Mesenchymal stem cell (in vitro differentiated cells and primary cell): ENCODE data around the gene JPH3.

Experiments used
- DNase-seq: peaks from one replicate; pipeline ENCODE4 v3.0.0-alpha.2; 2013
- H2AFZ ChIP-seq: one replicate; pipeline ENCODE4 v1.6.1; 2013; ENCODE audit warnings: low read depth, mild to moderate bottlenecking, control low read depth, inconsistent platforms, low read length, moderate library complexity
- H2AK5ac ChIP-seq: 2 replicates; pipeline ENCODE4 v1.6.1; 2013; ENCODE audit warnings: low read length, moderate library complexity, mild to moderate bottlenecking, inconsistent platforms; ENCODE audit not compliant: severe bottlenecking
- H2BK120ac ChIP-seq: one replicate; pipeline ENCODE4 v1.6.1; 2013; ENCODE audit warnings: low read depth, mild to moderate bottlenecking, inconsistent platforms, low read length, moderate library complexity
- H2BK12ac ChIP-seq, 2 experiments: one replicate each; pipeline ENCODE4 v1.6.1; 2013; ENCODE audit warnings: inconsistent platforms in 2 of 2, low read length in 2 of 2, mild to moderate bottlenecking in 2 of 2, moderate library complexity in 2 of 2, control low read depth in 1 of 2
- H2BK15ac ChIP-seq: one replicate; pipeline ENCODE4 v1.6.1; 2013; ENCODE audit warnings: mild to moderate bottlenecking, low read depth, inconsistent platforms; ENCODE audit not compliant: poor library complexity, severe bottlenecking
- H2BK5ac ChIP-seq: 2 replicates; pipeline ENCODE4 v1.6.1; 2013; ENCODE audit warnings: low read depth, mild to moderate bottlenecking, low read length, control low read depth, inconsistent platforms; ENCODE audit not compliant: poor library complexity, severe bottlenecking
- H3K14ac ChIP-seq, 2 experiments: one replicate each; pipeline ENCODE4 v1.6.1; 2013; ENCODE audit warnings: inconsistent platforms in 2 of 2, low read length in 2 of 2, control low read depth in 1 of 2, mild to moderate bottlenecking in 1 of 2, moderate library complexity in 1 of 2
- H3K18ac ChIP-seq, 2 experiments: one replicate each; pipeline ENCODE4 v1.6.1; 2013; ENCODE audit warnings: inconsistent platforms in 2 of 2, low read length in 2 of 2, control low read depth in 1 of 2, low read depth in 1 of 2, mild to moderate bottlenecking in 1 of 2
- H3K23ac ChIP-seq, 2 experiments: one replicate each; pipeline ENCODE4 v1.6.1; 2013; ENCODE audit warnings: inconsistent platforms in 2 of 2, low read length in 2 of 2, mild to moderate bottlenecking in 2 of 2, moderate library complexity in 2 of 2, control low read depth in 1 of 2
- H3K27ac ChIP-seq: 2 replicates; pipeline ENCODE4 v1.5.1; 2013; ENCODE audit warnings: mild to moderate bottlenecking, moderate library complexity, low read length, control low read depth, inconsistent platforms; ENCODE audit not compliant: poor library complexity, severe bottlenecking
- H3K27me3 ChIP-seq, 2 experiments: 2 replicates each; pipeline versions ENCODE4 v1.6.1 to v1.7.0; 2013; ENCODE audit warnings: low read length in 2 of 2, mild to moderate bottlenecking in 2 of 2, moderate library complexity in 2 of 2, control low read depth in 1 of 2, inconsistent platforms in 1 of 2; ENCODE audit not compliant: control insufficient read depth in 1 of 2, insufficient read depth in 1 of 2
- H3K36me3 ChIP-seq, 2 experiments: 2 replicates each; pipeline versions ENCODE4 v1.6.1 to v1.7.0; 2013; ENCODE audit warnings: low read length in 2 of 2, control low read depth in 1 of 2, inconsistent platforms in 1 of 2, low read depth in 1 of 2, mild to moderate bottlenecking in 1 of 2; ENCODE audit not compliant: insufficient read depth in 2 of 2, control insufficient read depth in 1 of 2
- H3K4ac ChIP-seq, 2 experiments: one replicate each; pipeline ENCODE4 v1.6.1; 2013; ENCODE audit warnings: inconsistent platforms in 2 of 2, low read length in 2 of 2, mild to moderate bottlenecking in 2 of 2, moderate library complexity in 2 of 2, control low read depth in 1 of 2, low read depth in 1 of 2
- H3K4me1 ChIP-seq: 2 replicates; pipeline ENCODE4 v1.6.1; 2013; ENCODE audit warnings: low read depth, low read length, control low read depth; ENCODE audit not compliant: control insufficient read depth, insufficient read depth
- H3K4me2 ChIP-seq: 2 replicates; pipeline ENCODE4 v1.6.1; 2013; ENCODE audit warnings: low read length, mild to moderate bottlenecking, inconsistent platforms; ENCODE audit not compliant: poor library complexity, severe bottlenecking
- H3K4me3 ChIP-seq, 2 experiments: 2 replicates each; pipeline versions ENCODE4 v1.5.1 to v1.7.0; 2013; ENCODE audit warnings: low read length in 2 of 2, mild to moderate bottlenecking in 2 of 2, control low read depth in 1 of 2, low read depth in 1 of 2; ENCODE audit not compliant: insufficient read depth in 1 of 2
- H3K79me1 ChIP-seq: replicated peaks from 2 replicates; pipeline ENCODE4 v1.6.1; 2013; ENCODE audit warnings: mild to moderate bottlenecking, control low read depth, low read length, inconsistent platforms; ENCODE audit not compliant: poor library complexity, severe bottlenecking
- H3K9ac ChIP-seq: 2 replicates; pipeline ENCODE4 v1.7.0; 2013; ENCODE audit warnings: mild to moderate bottlenecking, low read length, moderate library complexity
- H3K9me3 ChIP-seq: 2 replicates; pipeline ENCODE4 v1.7.0; 2013; ENCODE audit warnings: mild to moderate bottlenecking, low read length; ENCODE audit not compliant: control insufficient read depth
- H4K8ac ChIP-seq: one replicate; pipeline ENCODE4 v1.6.1; 2013; ENCODE audit warnings: inconsistent platforms, mild to moderate bottlenecking, low read length, moderate library complexity
- H4K91ac ChIP-seq: one replicate; pipeline ENCODE4 v1.6.1; 2013; ENCODE audit warnings: mild to moderate bottlenecking, low read length, inconsistent platforms
- WGBS: methylation state at CpG from one replicate; pipeline ENCODE4 v1.1.7; 2013; ENCODE audit warnings: mixed read lengths; 5-methylcytosine and 5-hydroxymethylcytosine counted together

The JPH3 gene

DNA sequence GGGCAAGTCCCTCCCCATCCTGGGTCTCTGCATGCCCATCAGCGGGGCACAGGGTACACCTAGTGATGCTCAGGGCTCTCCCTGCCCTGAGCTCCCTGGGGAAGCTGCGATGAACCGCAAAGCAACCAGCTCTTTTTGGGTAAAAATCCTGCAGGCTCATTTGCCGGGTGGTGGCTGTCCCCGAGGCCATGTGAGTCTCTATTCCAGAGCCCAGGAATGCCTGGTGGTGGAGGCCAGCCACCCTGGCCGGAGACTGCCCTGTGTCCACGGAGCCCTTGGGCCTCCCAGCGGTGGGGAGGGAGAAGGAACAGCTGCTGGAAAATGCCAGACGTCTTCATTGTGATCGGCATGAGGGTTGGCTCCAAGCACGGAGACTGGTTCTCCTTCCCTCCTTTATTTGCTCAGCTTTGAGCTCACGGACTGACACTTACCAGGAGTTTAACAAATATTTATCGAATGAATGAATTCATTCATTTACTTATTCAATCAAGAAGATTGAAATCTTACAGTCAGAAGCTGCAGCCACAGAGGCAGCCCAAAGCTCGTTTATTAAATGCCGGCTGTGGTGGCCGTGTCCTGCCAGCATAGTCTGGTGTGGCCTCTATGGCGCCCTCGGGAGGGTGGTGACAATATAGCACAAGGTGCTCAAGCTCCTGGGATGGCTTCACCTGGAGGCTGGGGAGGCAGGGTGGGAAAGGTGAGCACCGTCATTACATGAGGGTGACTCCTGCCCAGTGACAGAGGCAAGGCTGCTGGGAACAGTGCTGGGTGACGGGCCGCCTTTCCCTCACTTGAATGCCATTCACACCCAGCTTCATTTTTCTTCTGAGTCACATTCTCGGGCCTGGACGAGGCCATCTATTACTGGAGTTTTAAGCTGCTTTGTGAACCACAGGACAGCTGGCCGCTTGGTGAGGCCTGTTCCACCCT is 31.1 kb upstream of the JPH3 start:
- peaks cover 7% of the 10 kb centered on the region for H3K4me1 ChIP-seq
- peak overlapping the region in 1 of 2 experiments; percentile 28 for H3K18ac ChIP-seq
- peak overlapping the region; percentile 38 for H4K8ac ChIP-seq
- peaks cover 10 to 13% of the 10 kb centered on the region in 2 experiments for H3K27me3 ChIP-seq
- WGBS, result 53% methylated on average over 24 of the region's 24 CpGs
- no peak overlapping the region for H3K27ac ChIP-seq
- no peaks in the 10 kb centered on the region for H3K9me3 ChIP-seq
- H2BK5ac ChIP-seq, result no peak overlapping the region
- H2AK5ac ChIP-seq, result no peak overlapping the region
- H4K91ac ChIP-seq, result peak overlapping the region; percentile 56
- no peak overlapping the region for H2BK120ac ChIP-seq
- no peaks in the 10 kb centered on the region for H3K79me1 ChIP-seq
- peak overlapping the region; percentile 66 to 72 for H2BK12ac ChIP-seq
- H2BK15ac ChIP-seq, result peak overlapping the region; percentile 56
- no peak overlapping the region for H3K9ac ChIP-seq
- no peak overlapping the region for H3K4me3 ChIP-seq
- H2AFZ ChIP-seq, result no peak overlapping the region
- H3K4me2 ChIP-seq, result no peak overlapping the region
- H3K23ac ChIP-seq, result no peak overlapping the region
- no peak overlapping the region for H3K14ac ChIP-seq
- no peaks in the 10 kb centered on the region for H3K36me3 ChIP-seq
- peak overlapping the region in 1 of 2 experiments; percentile 43 for H3K4ac ChIP-seq
- DNase-seq, result peak; percentile 75

DNA sequence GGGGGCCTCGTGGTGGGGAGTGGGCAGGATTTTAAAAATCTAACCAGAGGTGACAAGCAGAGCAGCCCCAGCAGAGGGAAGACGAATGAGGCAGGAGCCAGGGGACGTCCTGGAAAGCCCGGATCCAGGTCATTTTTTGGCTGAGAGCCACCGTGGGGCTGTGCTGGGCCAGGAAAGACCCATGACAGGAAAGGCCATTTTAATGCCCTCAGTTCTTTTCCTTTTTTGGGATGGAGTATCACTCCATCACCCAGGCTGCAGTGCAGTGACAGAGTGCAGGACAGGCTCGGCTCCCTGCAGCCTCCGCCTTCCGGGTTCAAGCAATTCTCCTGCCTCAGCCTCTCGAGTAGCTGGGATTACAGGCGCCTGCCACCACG is 30.5 kb upstream of the JPH3 start:
- no peak overlapping the region for H3K4me2 ChIP-seq
- peak overlapping the region; percentile 38 for H4K8ac ChIP-seq
- no peak overlapping the region for H3K23ac ChIP-seq
- H2BK12ac ChIP-seq, result peak overlapping the region in 1 of 2 experiments; percentile 72
- no peak overlapping the region for H3K14ac ChIP-seq
- H3K79me1 ChIP-seq, result no peaks in the 10 kb centered on the region
- WGBS, result 70% methylated on average over 11 of the region's 11 CpGs
- no peak overlapping the region for H3K9ac ChIP-seq
- H2AK5ac ChIP-seq, result no peak overlapping the region
- no peak overlapping the region for H3K4ac ChIP-seq
- no peak overlapping the region for H4K91ac ChIP-seq
- no peak overlapping the region for H3K27ac ChIP-seq
- no peak overlapping the region for H3K4me3 ChIP-seq
- no peak overlapping the region for H2BK120ac ChIP-seq
- no peak for DNase-seq
- H2AFZ ChIP-seq, result no peak overlapping the region
- H3K18ac ChIP-seq, result no peak overlapping the region
- H3K4me1 ChIP-seq, result peaks cover 7% of the 10 kb centered on the region
- no peaks in the 10 kb centered on the region for H3K9me3 ChIP-seq
- H2BK5ac ChIP-seq, result no peak overlapping the region
- H2BK15ac ChIP-seq, result no peak overlapping the region
- no peaks in the 10 kb centered on the region for H3K36me3 ChIP-seq
- peaks cover 13 to 14% of the 10 kb centered on the region in 2 experiments for H3K27me3 ChIP-seq

DNA sequence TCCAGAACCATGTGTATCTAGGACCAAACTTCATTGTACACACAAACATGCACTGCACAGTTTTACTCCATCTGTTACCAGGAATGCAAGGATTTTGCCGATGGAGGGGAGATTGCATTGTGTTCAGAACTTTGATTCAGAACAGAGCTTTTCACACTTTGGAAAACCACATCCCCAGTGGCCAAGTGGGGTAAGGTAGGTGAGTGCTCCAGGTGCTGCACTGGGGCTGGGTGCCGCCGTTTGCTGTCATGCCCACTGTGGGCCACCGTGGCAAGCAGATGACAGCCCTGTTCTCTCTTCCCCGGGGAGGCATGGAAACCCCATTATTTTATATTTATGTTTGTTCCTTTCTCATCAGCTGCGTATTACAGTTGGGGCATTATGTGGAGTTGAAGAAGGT is 29.3 kb upstream of the JPH3 start:
- no peak overlapping the region for H2AFZ ChIP-seq
- H3K9ac ChIP-seq, result no peak overlapping the region
- no peak overlapping the region for H3K27ac ChIP-seq
- no peak overlapping the region for H2AK5ac ChIP-seq
- 80% methylated on average over 6 of the region's 6 CpGs for WGBS
- H2BK120ac ChIP-seq, result no peak overlapping the region
- H3K14ac ChIP-seq, result no peak overlapping the region
- no peak for DNase-seq
- no peak overlapping the region for H2BK5ac ChIP-seq
- no peak overlapping the region for H3K4ac ChIP-seq
- H4K91ac ChIP-seq, result no peak overlapping the region
- H4K8ac ChIP-seq, result no peak overlapping the region
- no peaks in the 10 kb centered on the region for H3K9me3 ChIP-seq
- H3K79me1 ChIP-seq, result no peaks in the 10 kb centered on the region
- peaks cover 8 to 14% of the 10 kb centered on the region in 2 experiments for H3K27me3 ChIP-seq
- no peak overlapping the region for H3K4me2 ChIP-seq
- no peak overlapping the region for H3K23ac ChIP-seq
- H2BK12ac ChIP-seq, result peak overlapping the region in 1 of 2 experiments; percentile 15
- no peaks in the 10 kb centered on the region for H3K36me3 ChIP-seq
- H3K4me3 ChIP-seq, result no peak overlapping the region
- H2BK15ac ChIP-seq, result no peak overlapping the region
- peaks cover 7% of the 10 kb centered on the region for H3K4me1 ChIP-seq
- H3K18ac ChIP-seq, result no peak overlapping the region

DNA sequence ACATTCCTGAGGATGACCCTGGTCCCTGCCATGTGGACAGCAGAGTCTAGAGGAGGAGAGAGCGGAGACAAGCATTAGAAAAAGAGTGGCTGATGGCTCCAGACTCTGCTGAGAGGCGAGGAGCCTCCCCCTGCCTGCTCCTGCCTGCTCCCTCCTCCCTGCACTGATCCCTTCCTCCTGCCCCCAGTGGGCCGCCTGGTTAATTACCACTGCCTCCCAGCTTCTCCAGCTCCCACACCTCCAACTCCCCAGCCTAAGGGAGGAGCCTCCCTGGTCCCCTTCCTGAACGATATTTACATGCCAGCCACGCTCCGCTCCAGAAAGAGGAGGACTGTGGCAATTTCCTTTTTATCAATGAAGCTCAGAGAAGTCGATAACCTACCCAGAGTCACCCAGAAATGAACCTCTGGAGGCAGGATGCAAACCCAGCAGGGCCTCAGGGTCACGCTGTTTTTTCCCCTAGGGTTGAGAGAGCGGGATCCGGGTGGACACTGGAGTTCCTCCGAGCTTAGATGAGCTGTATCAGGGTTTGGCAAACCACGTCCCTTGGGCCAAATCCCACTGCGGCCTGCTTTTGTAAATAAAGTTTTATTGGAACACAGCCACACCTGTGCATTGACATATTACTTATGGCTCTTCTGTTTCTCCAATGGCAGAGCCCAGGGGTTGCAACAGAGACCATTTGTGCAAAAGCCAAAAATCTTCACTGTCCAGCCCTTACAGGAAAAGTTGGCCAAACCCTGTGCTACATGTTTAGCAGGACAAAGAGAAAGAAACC is 27.1 kb upstream of the JPH3 start:
- Histone ChIP-seq H3K4ac (no peak overlapping the region), H2BK5ac (no peak overlapping the region), H3K4me1 (peaks cover 7% of the 10 kb centered on the region), H3K4me3 (no peak overlapping the region), H3K9me3 (no peaks in the 10 kb centered on the region), H4K91ac (peak overlapping the region; percentile 14), H2AFZ (peak overlapping the region; percentile 15), H3K14ac (peak overlapping the region in 1 of 2 experiments; percentile 49), H2BK15ac (peak overlapping the region; percentile 77), H3K18ac (peak overlapping the region in 1 of 2 experiments; percentile 73), H4K8ac (peak overlapping the region; percentile 57), H3K23ac (no peak overlapping the region), H3K27ac (no peak overlapping the region), H3K27me3 (peaks cover 8 to 14% of the 10 kb centered on the region in 2 experiments), H3K36me3 (no peaks in the 10 kb centered on the region), H3K9ac (no peak overlapping the region), H3K4me2 (no peak overlapping the region), H2BK12ac (peak overlapping the region; percentile 69 to 70), H2BK120ac (no peak overlapping the region), H3K79me1 (no peaks in the 10 kb centered on the region), H2AK5ac (no peak overlapping the region)
- WGBS, result 48% methylated on average over 13 of the region's 13 CpGs
- DNase-seq, result peak; percentile 45
